Osteocyte (in vitro differentiated cells): ENCODE data around the gene LCN9. TPM values are rescaled to one million over a fixed set of nuclear protein-coding genes. Genes with fewer than 3 reads are reported as not detected.
"Not testable (repeated sequence)": the region's sequence is repeated elsewhere in the genome, so short reads cannot be mapped to it uniquely, and the experiment has no call there.

Source experiments
- DNase-seq: peaks from one replicate; pipeline ENCODE4 v3.0.0; 2021; ENCODE audit warnings: mixed read lengths; ENCODE audit not compliant: unreplicated experiment; ENCODE audit errors: extremely low spot score
- H3K27ac Mint-ChIP-seq: one replicate; pipeline ENCODE4 v1.8.0; 2021; ENCODE audit warnings: mild to moderate bottlenecking, mixed read lengths; ENCODE audit not compliant: unreplicated experiment
- H3K27me3 Mint-ChIP-seq: one replicate; pipeline ENCODE4 v1.8.0; 2021; ENCODE audit warnings: mixed read lengths; ENCODE audit not compliant: unreplicated experiment
- H3K36me3 Mint-ChIP-seq: one replicate; pipeline ENCODE4 v1.8.0; 2021; ENCODE audit warnings: mixed read lengths; ENCODE audit not compliant: unreplicated experiment
- H3K4me1 Mint-ChIP-seq: one replicate; pipeline ENCODE4 v1.8.0; 2021; ENCODE audit warnings: mixed read lengths; ENCODE audit not compliant: unreplicated experiment
- H3K4me3 Mint-ChIP-seq: one replicate; pipeline ENCODE4 v1.8.0; 2021; ENCODE audit warnings: mild to moderate bottlenecking, moderate library complexity, mixed read lengths; ENCODE audit not compliant: unreplicated experiment
- H3K9me3 Mint-ChIP-seq: one replicate; pipeline ENCODE4 v1.8.0; 2021; ENCODE audit warnings: mixed read lengths; ENCODE audit not compliant: unreplicated experiment
- CTCF ChIP-seq: fragments of 200-600 bp; sonication (generic); IDR thresholded peaks from 2 replicates; pipeline ENCODE4 v1.5.0; 2021; ENCODE audit warnings: antibody characterized with exemption, mild to moderate bottlenecking, moderate library complexity
- total RNA-seq: library from RNA; stranded (reverse); gene quantifications from 2 replicates; pipeline ENCODE4 v1.2.1, GENCODE V29; 2021

LCN9 gene
- total RNA-seq, 1 donor from 2014 or later, result not detected

- H3K36me3 Mint-ChIP-seq, result no peaks in the 10 kb centered on the region
- H3K4me1 Mint-ChIP-seq, result no peaks in the 10 kb centered on the region
- H3K27ac Mint-ChIP-seq, result no peak overlapping the region
- no peaks in the 10 kb centered on the region for H3K27me3 Mint-ChIP-seq
- DNase-seq, result no peak
- H3K9me3 Mint-ChIP-seq, result peaks cover 4% of the 10 kb centered on the region
- no peak for TF ChIP-seq CTCF
- no peak overlapping the region for H3K4me3 Mint-ChIP-seq
Measured at GRCh38 chr9:135667463-135668001, 4.4 kb downstream of the LCN9 start.

- not testable (repeated sequence) for H3K36me3 Mint-ChIP-seq, H3K27ac Mint-ChIP-seq, H3K27me3 Mint-ChIP-seq, H3K9me3 Mint-ChIP-seq, DNase-seq, H3K4me3 Mint-ChIP-seq, H3K4me1 Mint-ChIP-seq
Measured at GRCh38 chr9:135669018-135669417, 5.9 kb downstream of the LCN9 start.

- no peak overlapping the region for H3K4me3 Mint-ChIP-seq
- H3K27ac Mint-ChIP-seq, result no peak overlapping the region
- H3K36me3 Mint-ChIP-seq, result no peaks in the 10 kb centered on the region
- no peaks in the 10 kb centered on the region for H3K4me1 Mint-ChIP-seq
- peaks cover 4% of the 10 kb centered on the region for H3K9me3 Mint-ChIP-seq
- no peak for TF ChIP-seq CTCF
- H3K27me3 Mint-ChIP-seq, result no peaks in the 10 kb centered on the region
- DNase-seq, result no peak
Measured at GRCh38 chr9:135669616-135670285, 6.6 kb downstream of the LCN9 start.

GRCh38 chr9:135670721-135671590, 7.8 kb downstream of the LCN9 start:
- Mint-ChIP-seq H3K27ac (no peak overlapping the region), H3K27me3 (no peaks in the 10 kb centered on the region), H3K36me3 (no peaks in the 10 kb centered on the region), H3K4me1 (no peaks in the 10 kb centered on the region), H3K9me3 (peaks cover 4% of the 10 kb centered on the region), H3K4me3 (no peak overlapping the region)
- DNase-seq, result no peak
- no peak for TF ChIP-seq CTCF

- peaks cover 4% of the 10 kb centered on the region for H3K9me3 Mint-ChIP-seq
- no peaks in the 10 kb centered on the region for H3K36me3 Mint-ChIP-seq
- DNase-seq, result no peak
- H3K4me3 Mint-ChIP-seq, result no peak overlapping the region
- no peaks in the 10 kb centered on the region for H3K27me3 Mint-ChIP-seq
- H3K4me1 Mint-ChIP-seq, result no peaks in the 10 kb centered on the region
- H3K27ac Mint-ChIP-seq, result no peak overlapping the region
- no peak for TF ChIP-seq CTCF
Measured at GRCh38 chr9:135671591-135672041, 8.5 kb downstream of the LCN9 start.

GRCh38 chr9:135672786-135673185, 9.7 kb downstream of the LCN9 start:
- H3K4me3 Mint-ChIP-seq, H3K4me1 Mint-ChIP-seq, H3K9me3 Mint-ChIP-seq, H3K36me3 Mint-ChIP-seq, DNase-seq, H3K27ac Mint-ChIP-seq, H3K27me3 Mint-ChIP-seq: not testable (repeated sequence)
